Stimulated activated CD8-positive, alpha-beta memory T cell treated with anti-CD3 and anti-CD28 coated beads, Interleukin-4, amount 100 ng/mL, for 4 hours (primary cell): ENCODE results near the gene CYRIA.

ENCODE experiments used
- DNase-seq, 2 donors: peaks; one replicate each; pipeline ENCODE4 v3.0.0-alpha.2; 2020; ENCODE audit warnings: low read depth in 2 of 2, low spot score in 1 of 2

The CYRIA gene

GRCh38 chr2:16650287-16651249, 15.1 kb downstream of the CYRIA start:
- no peak for DNase-seq

GRCh38 chr2:16649353-16650286, 16.0 kb downstream of the CYRIA start:
- no peak for DNase-seq

- DNase-seq = no peak
Observed at GRCh38 chr2:16647992-16648617, 17.5 kb downstream of the CYRIA start.

- DNase-seq = no peak
Observed at GRCh38 chr2:16645775-16646559, 19.7 kb downstream of the CYRIA start.

GRCh38 chr2:16645088-16645487, 20.5 kb downstream of the CYRIA start:
- DNase-seq = no peak

- DNase-seq = no peak
Observed at GRCh38 chr2:16644221-16644925, 21.3 kb downstream of the CYRIA start.

- no peak for DNase-seq
Observed at GRCh38 chr2:16643099-16643498, 22.5 kb downstream of the CYRIA start.

GRCh38 chr2:16642088-16642487, 23.5 kb downstream of the CYRIA start:
- DNase-seq = no peak

- no peak for DNase-seq
Observed at GRCh38 chr2:16641509-16641908, 24.1 kb downstream of the CYRIA start.

GRCh38 chr2:16640867-16641266, 24.8 kb downstream of the CYRIA start:
- DNase-seq = no peak

GRCh38 chr2:16640001-16640700, 25.5 kb downstream of the CYRIA start:
- DNase-seq = no peak

GRCh38 chr2:16639431-16639830, 26.2 kb downstream of the CYRIA start:
- DNase-seq = no peak

GRCh38 chr2:16638946-16639345, 26.7 kb downstream of the CYRIA start:
- DNase-seq = no peak

- no peak for DNase-seq
Observed at GRCh38 chr2:16637304-16637703, 28.3 kb downstream of the CYRIA start.

GRCh38 chr2:16635791-16636699, 29.6 kb downstream of the CYRIA start:
- DNase-seq = no peak

GRCh38 chr2:16633621-16634430, 31.8 kb downstream of the CYRIA start:
- no peak for DNase-seq

GRCh38 chr2:16632598-16632997, 33.0 kb downstream of the CYRIA start:
- DNase-seq = no peak
